Stimulated activated CD8-positive, alpha-beta memory T cell treated with anti-CD3 and anti-CD28 coated beads, Interleukin-2, amount 100 ng/mL, for 48 hours (primary cell): Measurements from ENCODE around the gene GMIP.
A peak's percentile ranks its signal among the peaks of the same experiment; 100 is the strongest.

Experiments
- DNase-seq, 2 donors: peaks; one replicate each; pipeline ENCODE4 v3.0.0-alpha.2; 2020; ENCODE audit warnings: low read depth in 2 of 2

GMIP gene

GRCh38 chr19:19661141-19661674, 17.8 kb upstream of the GMIP start:
- DNase-seq = no peak

- DNase-seq = no peak
Observed at GRCh38 chr19:19659646-19660245, 16.3 kb upstream of the GMIP start.

DNA sequence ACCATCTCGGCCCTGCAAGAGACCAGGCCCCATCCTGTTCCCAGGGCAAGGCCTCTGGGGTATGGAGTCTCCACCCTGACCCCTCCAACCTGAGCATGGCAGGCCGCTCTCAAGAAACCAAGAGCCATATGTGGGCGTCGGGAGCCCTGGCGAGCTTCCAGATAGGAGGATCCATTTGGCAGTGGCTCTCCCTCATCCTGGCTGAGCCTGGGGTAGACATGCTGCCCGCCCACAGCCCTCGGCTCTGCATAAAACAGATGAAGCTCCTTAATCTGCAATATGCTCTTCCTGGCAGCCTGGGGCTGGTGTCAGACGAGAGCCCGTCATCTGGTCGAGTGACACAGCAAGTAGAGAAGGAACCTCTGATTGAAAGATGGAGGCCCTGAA, 13.9 kb upstream of the GMIP start:
- no peak for DNase-seq

- no peak for DNase-seq
Observed at GRCh38 chr19:19656451-19657396, 13.3 kb upstream of the GMIP start.

GRCh38 chr19:19655641-19656343, 12.3 kb upstream of the GMIP start:
- DNase-seq = no peak

- no peak for DNase-seq
Observed at GRCh38 chr19:19655051-19655594, 11.7 kb upstream of the GMIP start.

DNA sequence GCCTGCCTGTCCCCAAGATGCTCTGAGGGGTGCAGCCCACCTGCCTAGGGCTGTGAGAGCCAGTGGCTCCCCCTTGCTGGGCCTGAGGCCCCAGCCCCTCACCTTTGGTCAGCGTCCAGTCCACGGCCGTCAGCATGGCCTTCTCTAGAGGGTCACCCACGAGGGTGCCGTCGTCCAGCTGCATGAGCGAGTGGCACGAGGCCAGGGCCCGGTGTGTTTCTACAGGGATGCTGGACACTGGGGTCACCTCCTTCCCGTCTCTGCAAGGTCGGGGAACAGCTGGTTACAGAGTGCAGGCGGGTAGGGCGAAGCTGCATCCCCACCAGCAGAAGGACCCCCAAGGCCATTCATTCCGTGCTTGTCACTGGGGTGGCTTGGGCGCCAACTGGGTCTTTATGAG, 11.0 kb upstream of the GMIP start:
- DNase-seq = no peak

DNA sequence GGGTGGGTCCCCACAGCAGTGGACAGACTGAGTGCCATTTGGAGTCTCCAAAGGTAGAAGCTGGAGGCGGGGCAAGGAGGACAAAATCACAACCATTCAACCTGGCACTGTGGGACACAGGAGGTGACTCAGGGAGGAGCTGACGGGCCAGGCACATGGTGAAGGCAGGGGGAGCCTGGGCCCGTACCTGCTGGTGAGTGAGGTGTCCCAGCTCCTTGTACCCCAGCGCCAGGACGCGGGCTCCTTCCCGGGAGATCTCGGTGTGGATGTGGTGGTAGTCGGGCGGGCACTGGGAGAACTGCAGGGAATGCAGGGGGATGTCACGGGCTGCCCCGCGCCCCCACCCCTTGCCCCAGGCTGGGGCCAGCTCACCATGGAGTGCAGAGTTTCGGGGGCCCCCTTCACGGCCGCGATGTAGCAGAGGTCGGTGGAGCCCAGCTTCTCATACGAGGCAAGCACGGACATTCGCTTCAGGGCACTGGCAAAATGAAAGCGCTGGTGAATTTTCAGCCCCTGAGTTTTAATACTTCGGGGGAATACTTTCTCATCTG, 10.2 kb upstream of the GMIP start:
- no peak for DNase-seq

DNA sequence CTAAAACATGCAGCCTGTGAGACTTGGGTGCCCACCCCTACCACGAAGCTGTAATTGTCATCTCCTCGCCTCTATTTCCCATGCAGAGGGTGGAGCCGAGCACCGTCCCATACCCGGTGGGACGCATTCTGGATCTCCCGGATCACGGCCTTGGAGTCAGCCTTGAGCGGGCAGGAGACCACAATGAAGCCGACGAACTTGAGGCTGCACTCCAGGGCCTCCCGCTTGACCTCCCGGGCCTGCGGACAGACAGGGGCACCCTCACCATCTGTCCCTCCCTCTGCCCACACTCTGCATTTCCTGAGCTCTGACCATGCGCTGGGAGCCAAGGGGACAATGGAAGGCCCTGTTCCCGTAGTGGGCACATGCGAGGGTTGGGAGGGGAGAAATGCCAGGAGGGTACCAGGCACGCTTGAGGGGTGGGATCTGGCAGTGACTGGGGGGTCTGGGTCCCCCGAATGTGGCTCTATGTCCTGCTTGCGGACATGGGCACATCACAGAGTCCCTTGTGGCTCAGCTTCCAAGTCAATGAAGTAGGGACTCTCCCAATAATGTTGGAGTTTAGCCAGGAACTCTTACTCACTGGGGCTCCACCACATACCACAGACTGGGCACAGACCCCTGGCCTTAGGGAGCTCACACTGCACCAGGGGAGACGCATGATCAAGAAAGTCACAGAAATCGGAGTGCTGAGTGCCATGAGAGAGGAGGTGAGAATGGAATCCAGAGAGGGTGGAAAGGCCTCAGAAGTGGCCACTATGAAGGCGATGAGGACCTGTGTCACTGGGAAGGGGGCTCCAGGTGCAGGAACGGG, 9.2 kb upstream of the GMIP start:
- DNase-seq = no peak

GRCh38 chr19:19651076-19651475, 7.6 kb upstream of the GMIP start:
- no peak for DNase-seq

- DNase-seq = no peak
Observed at GRCh38 chr19:19650331-19650730, 6.9 kb upstream of the GMIP start.

- no peak for DNase-seq
Observed at GRCh38 chr19:19649580-19649995, 6.1 kb upstream of the GMIP start.

DNA sequence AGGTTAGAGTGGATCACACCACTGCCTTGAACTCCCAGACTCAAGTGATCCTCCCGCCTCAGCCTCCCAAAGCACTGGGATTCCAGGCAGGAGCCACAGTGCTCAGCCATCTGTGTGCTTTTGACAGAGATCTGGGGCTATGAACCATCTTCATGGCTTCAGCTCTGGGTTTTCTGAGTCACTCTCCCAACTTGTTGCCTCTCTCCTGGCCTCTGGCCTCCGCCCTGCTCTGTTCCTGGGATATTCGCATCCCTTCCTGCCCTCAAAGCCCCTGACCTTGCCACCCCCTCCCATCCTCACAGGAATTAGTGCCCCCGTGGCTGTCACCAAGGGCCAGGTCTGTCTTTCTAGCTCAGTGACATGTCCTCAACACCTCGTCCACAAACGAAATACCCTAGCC, 5.7 kb upstream of the GMIP start:
- no peak for DNase-seq

DNA sequence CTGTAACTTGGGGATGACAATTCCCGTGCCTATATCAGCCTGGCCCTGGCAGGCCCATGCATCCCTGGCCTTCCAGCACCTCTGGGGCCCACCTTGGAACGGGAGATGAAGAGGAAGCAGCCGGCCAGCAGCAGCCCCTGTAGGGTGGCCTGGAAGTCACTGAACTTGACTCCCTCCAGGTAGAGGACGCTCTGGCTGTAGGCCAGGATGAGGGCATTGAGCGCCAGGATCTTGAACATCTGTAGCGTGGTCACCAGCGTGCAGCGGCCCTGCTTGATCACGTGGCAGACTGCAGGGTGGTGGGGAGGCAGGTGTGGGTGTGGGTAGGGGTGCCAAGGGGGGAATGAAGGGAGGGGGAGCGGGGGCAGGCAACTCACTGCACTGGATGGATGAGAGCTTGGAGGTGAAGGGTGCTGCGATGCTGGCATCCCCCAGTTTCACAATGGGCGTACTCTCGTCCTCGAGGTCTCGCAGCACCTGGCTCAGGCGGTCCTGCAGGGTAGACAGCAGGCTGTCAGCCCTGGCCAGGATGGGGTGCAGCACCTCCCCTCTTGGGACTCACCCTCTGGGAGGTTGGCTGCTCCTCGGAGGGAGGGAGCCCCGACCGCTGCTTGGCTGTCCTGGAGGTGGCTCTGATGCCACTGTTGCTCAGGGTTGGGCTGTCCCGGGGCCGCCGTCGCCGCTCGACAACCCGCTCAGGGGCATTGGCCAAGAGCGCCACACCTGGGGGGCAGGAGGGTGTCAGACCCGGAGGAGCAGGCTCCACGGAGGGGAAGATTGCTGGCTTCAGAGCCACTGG, 3.8 kb upstream of the GMIP start:
- DNase-seq = no peak

- no peak for DNase-seq
Observed at GRCh38 chr19:19645233-19645870, 1.9 kb upstream of the GMIP start.

GRCh38 chr19:19644054-19644388, 564 bp upstream of the GMIP start:
- no peak for DNase-seq

DNA sequence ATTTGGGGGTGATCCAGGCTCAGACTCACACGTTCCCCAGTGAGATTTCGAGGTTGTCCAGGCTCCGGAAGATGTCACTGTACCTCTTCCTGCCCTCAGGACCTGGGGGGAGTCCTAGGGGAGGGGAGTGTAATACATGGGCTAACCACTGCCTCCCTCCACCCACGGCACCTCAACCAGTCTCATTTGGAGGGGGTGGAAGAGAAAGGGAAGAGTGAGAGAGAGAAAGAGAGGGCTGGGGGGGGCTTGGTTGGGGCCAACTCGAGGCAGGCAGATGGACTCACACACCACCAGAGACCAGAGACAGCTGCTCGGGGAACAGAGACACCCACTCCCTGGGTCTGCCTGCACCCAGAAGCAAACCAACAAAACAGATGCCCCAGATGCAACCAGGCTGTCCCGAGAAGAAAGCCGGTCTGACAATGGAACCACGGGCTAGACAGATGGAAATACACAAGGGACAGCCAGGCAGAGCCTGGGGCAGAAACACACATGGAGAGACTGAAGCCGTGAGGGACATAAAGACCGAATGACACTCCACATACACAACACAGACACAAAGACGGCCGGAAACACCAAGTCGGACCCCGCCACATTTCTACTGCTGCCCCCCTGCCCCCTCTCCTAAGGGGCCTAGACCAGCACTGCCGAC, 825 bp downstream of the GMIP start:
- DNase-seq = peak; percentile 43 to 45

DNA sequence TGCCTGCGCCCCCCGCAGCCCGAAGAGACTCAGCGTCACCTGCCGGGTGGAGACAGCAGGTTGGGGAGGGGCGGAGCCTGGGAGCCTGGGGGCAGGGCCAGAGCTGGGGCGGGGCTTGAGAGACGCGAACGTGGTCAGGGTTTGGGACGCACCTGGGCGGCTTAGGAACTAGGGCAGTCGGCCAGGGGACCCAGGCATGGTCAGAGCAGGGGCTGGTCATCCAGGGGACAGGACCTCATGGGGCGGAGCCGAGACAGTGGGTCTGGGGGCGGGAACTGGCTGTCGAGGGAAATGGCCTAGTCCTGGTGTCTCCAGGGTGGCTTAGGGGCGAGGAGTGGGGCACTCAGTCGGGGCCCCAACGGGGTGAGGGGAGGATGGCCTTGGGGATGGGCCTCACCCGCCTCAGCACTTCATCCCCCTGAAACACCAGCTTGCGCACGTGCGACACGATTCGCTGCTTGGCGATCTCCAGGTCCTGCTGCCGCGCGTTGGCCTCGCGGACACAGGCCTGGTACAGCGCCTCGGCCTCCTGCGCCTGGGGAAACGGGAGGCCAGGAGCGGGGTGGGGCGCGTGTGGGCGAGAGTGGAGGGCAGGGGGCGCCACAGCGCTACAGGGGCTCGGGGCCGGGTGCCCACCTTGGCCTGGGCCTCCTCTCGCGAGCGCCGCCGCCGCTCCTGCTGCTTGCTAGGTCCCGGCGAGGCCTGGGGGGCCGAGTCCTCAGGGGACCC, 5.8 kb downstream of the GMIP start:
- no peak for DNase-seq

DNA sequence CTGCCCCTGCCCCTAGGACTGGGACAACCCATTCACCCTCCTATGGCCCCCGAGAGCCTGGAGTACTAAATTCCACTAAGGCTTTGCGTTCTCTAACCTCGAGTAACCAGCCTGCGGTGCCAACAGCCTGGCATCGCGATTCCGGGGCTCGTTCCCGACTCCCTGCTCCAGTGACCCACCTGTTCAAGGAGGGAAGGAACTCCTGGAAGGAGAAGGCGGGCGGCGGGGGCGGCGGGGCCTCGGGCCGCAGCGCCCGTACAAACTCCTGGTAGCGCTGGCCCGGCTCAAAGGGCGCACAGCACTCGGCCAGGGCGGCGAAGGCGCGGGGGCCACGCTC, 6.3 kb downstream of the GMIP start:
- no peak for DNase-seq
